BLaER1 treated with 17β-estradiol and CSF1 and Interleukin-3, amounts not matched to agents 10 nM and 100 nM (cell line): ENCODE results near the gene HMGN4.

ENCODE experiments used
- H3K27ac ChIP-seq, 11 experiments: shearing (Covaris generic); formaldehyde crosslinking; 2 replicates each; pipeline ENCODE4 v1.8.1; 2022
- H3K27me3 ChIP-seq, 11 experiments: shearing (Covaris generic); formaldehyde crosslinking; 2 replicates each; pipeline ENCODE4 v1.8.1; 2022
- H3K36me3 ChIP-seq, 11 experiments: shearing (Covaris generic); formaldehyde crosslinking; 2 replicates each; pipeline ENCODE4 v1.8.1; 2022
- H3K4me1 ChIP-seq, 10 experiments: shearing (Covaris generic); formaldehyde crosslinking; 2 replicates each; pipeline ENCODE4 v1.8.1; 2022
- H3K4me2 ChIP-seq, 11 experiments: shearing (Covaris generic); formaldehyde crosslinking; 2 replicates each; pipeline ENCODE4 v1.8.1; 2022
- H3K4me3 ChIP-seq, 10 experiments: shearing (Covaris generic); formaldehyde crosslinking; 2 replicates each; pipeline ENCODE4 v1.8.1; 2022
- H3K9ac ChIP-seq, 11 experiments: shearing (Covaris generic); formaldehyde crosslinking; 2 replicates each; pipeline ENCODE4 v1.8.1; 2022
- H3K9me3 ChIP-seq, 11 experiments: shearing (Covaris generic); formaldehyde crosslinking; replicated peaks in 1 of 11; 2 replicates each; pipeline ENCODE4 v1.8.1; 2022
- H4K20me1 ChIP-seq, 11 experiments: shearing (Covaris generic); formaldehyde crosslinking; 2 replicates each; pipeline ENCODE4 v1.8.1; 2022
- Cebpa-rat ChIP-seq, 11 experiments: shearing (Covaris generic); IDR thresholded peaks; 2 replicates each; pipeline ENCODE4 v1.8.1; 2022

The HMGN4 gene

GRCh38 chr6:26576407-26576843 is 38.3 kb downstream of the HMGN4 start:
- no peak for TF ChIP-seq Cebpa-rat (IDR thresholded peaks at IDR 0.05)
- Histone ChIP-seq H3K9me3 (peaks cover 19 to 24% (median 20%) of the 10 kb centered on the region in 11 experiments), H3K4me1 (peaks cover 5 to 36% (median 21%) of the 10 kb centered on the region in 10 experiments; a peak in 18 of 20 replicates), H4K20me1 (no peaks in the 10 kb centered on the region), H3K9ac (no peak overlapping the region), H3K27me3 (0 out of 22 replicates have a peak, but pooled peaks cover 0 to 4% (median 0%) of the 10 kb centered on the region in 11 experiments), H3K4me3 (no peak overlapping the region), H3K4me2 (peak overlapping the region in 4 of 11 experiments; percentile 75 to 91 (median 82); a peak in 9 of 22 replicates), H3K36me3 (no peaks in the 10 kb centered on the region), H3K27ac (peak overlapping the region in 2 of 11 experiments; percentile 56 to 63; a peak in 2 of 22 replicates)

GRCh38 chr6:26576929-26577719 is 39.0 kb downstream of the HMGN4 start:
- Histone ChIP-seq H3K4me1 (peaks cover 5 to 38% (median 18%) of the 10 kb centered on the region in 10 experiments; a peak in 18 of 20 replicates), H3K4me2 (peak overlapping the region; percentile 42 to 91 (median 63)), H3K27ac (peak overlapping the region in 5 of 11 experiments; percentile 28 to 63 (median 47); a peak in 9 of 22 replicates), H4K20me1 (no peaks in the 10 kb centered on the region), H3K4me3 (peak overlapping the region in 5 of 10 experiments; percentile 34 to 49 (median 38); a peak in 11 of 20 replicates), H3K36me3 (no peaks in the 10 kb centered on the region), H3K27me3 (0 out of 22 replicates have a peak, but pooled peaks cover 0 to 4% (median 0%) of the 10 kb centered on the region in 11 experiments), H3K9ac (peak overlapping the region in 3 of 11 experiments; percentile 32 to 49 (median 41); a peak in 4 of 22 replicates), H3K9me3 (peaks cover 19 to 24% (median 20%) of the 10 kb centered on the region in 11 experiments)
- no peak for TF ChIP-seq Cebpa-rat (IDR thresholded peaks at IDR 0.05)

- Histone ChIP-seq H3K4me2 (peak overlapping the region; percentile 42 to 91 (median 63)), H3K9ac (peak overlapping the region in 2 of 11 experiments; percentile 32 to 41; a peak in 2 of 22 replicates), H4K20me1 (no peaks in the 10 kb centered on the region)
These were observed 39.5 kb downstream of the HMGN4 start for GRCh38 chr6:26577720-26578072.

GRCh38 chr6:26578279-26578678 is 40.1 kb downstream of the HMGN4 start:
- no peak overlapping the region for H3K4me2 ChIP-seq
- H3K9ac ChIP-seq = no peak overlapping the region
- 0 out of 22 replicates have a peak, but pooled peaks cover 0 to 4% (median 0%) of the 10 kb centered on the region in 11 experiments for H3K27me3 ChIP-seq
- H3K4me1 ChIP-seq = peaks cover 5 to 32% (median 12%) of the 10 kb centered on the region in 10 experiments; a peak in 15 of 20 replicates
- H3K27ac ChIP-seq = no peak overlapping the region
- no peaks in the 10 kb centered on the region for H4K20me1 ChIP-seq
- no peak overlapping the region for H3K4me3 ChIP-seq
- H3K36me3 ChIP-seq = no peaks in the 10 kb centered on the region
- H3K9me3 ChIP-seq = peaks cover 19 to 24% (median 20%) of the 10 kb centered on the region in 11 experiments
- TF ChIP-seq Cebpa-rat (IDR thresholded peaks at IDR 0.05) = no peak

More at GRCh38 chr6:26577720-26578072, 39.5 kb downstream of the HMGN4 start:
- H3K4me1 ChIP-seq = peaks cover 5 to 38% (median 16%) of the 10 kb centered on the region in 10 experiments; a peak in 18 of 20 replicates
- peak overlapping the region in 4 of 10 experiments; percentile 38 to 49 (median 38); a peak in 8 of 20 replicates for H3K4me3 ChIP-seq
- peak overlapping the region in 4 of 11 experiments; percentile 28 to 63 (median 52); a peak in 7 of 22 replicates for H3K27ac ChIP-seq
- no peak for TF ChIP-seq Cebpa-rat (IDR thresholded peaks at IDR 0.05)
- peaks cover 19 to 24% (median 20%) of the 10 kb centered on the region in 11 experiments for H3K9me3 ChIP-seq
- no peaks in the 10 kb centered on the region for H3K36me3 ChIP-seq
- 0 out of 22 replicates have a peak, but pooled peaks cover 0 to 4% (median 0%) of the 10 kb centered on the region in 11 experiments for H3K27me3 ChIP-seq

- Histone ChIP-seq H3K27ac (no peak overlapping the region), H3K4me3 (no peak overlapping the region), H4K20me1 (no peaks in the 10 kb centered on the region), H3K9ac (no peak overlapping the region), H3K36me3 (no peaks in the 10 kb centered on the region), H3K4me2 (no peak overlapping the region), H3K4me1 (peaks cover 5 to 28% (median 10%) of the 10 kb centered on the region in 10 experiments; a peak in 15 of 20 replicates), H3K27me3 (0 out of 22 replicates have a peak, but pooled peaks cover 0 to 4% (median 0%) of the 10 kb centered on the region in 11 experiments), H3K9me3 (peaks cover 19 to 24% (median 20%) of the 10 kb centered on the region in 11 experiments)
- no peak for TF ChIP-seq Cebpa-rat (IDR thresholded peaks at IDR 0.05)
These were observed 40.6 kb downstream of the HMGN4 start for GRCh38 chr6:26578741-26579140.

GRCh38 chr6:26581164-26581915 is 43.2 kb downstream of the HMGN4 start:
- 0 out of 22 replicates have a peak, but pooled peaks cover 0 to 4% (median 0%) of the 10 kb centered on the region in 11 experiments for H3K27me3 ChIP-seq
- peaks cover 5 to 20% (median 10%) of the 10 kb centered on the region in 10 experiments; a peak in 15 of 20 replicates for H3K4me1 ChIP-seq
- no peak overlapping the region for H3K4me2 ChIP-seq
- no peak overlapping the region for H3K27ac ChIP-seq
- no peaks in the 10 kb centered on the region for H4K20me1 ChIP-seq
- peaks cover 19 to 24% (median 20%) of the 10 kb centered on the region in 11 experiments for H3K9me3 ChIP-seq
- TF ChIP-seq Cebpa-rat (IDR thresholded peaks at IDR 0.05) = no peak
- no peak overlapping the region for H3K9ac ChIP-seq
- H3K4me3 ChIP-seq = no peak overlapping the region
- no peaks in the 10 kb centered on the region for H3K36me3 ChIP-seq

- peaks cover 0 to 8% (median 5%) of the 10 kb centered on the region in 11 experiments; a peak in 11 of 22 replicates for H3K27me3 ChIP-seq
- H3K36me3 ChIP-seq = no peaks in the 10 kb centered on the region
- no peak overlapping the region for H3K27ac ChIP-seq
- H3K9ac ChIP-seq = no peak overlapping the region
- peaks cover 0 to 22% (median 2%) of the 10 kb centered on the region in 10 experiments; a peak in 9 of 20 replicates for H3K4me1 ChIP-seq
- no peak overlapping the region for H3K4me3 ChIP-seq
- no peaks in the 10 kb centered on the region for H4K20me1 ChIP-seq
- no peak overlapping the region for H3K4me2 ChIP-seq
- H3K9me3 ChIP-seq = no peaks in the 10 kb centered on the region
- TF ChIP-seq Cebpa-rat (IDR thresholded peaks at IDR 0.05) = no peak
These were observed 50.8 kb downstream of the HMGN4 start for GRCh38 chr6:26588965-26589364.

GRCh38 chr6:26592649-26593048 is 54.5 kb downstream of the HMGN4 start:
- TF ChIP-seq Cebpa-rat (IDR thresholded peaks at IDR 0.05) = no peak
- Histone ChIP-seq H3K4me3 (no peak overlapping the region), H3K27ac (no peak overlapping the region), H3K4me2 (no peak overlapping the region), H3K36me3 (peaks cover 0 to under 1% (median 0%) of the 10 kb centered on the region in 11 experiments; a peak in 1 of 22 replicates), H3K4me1 (peaks cover 6 to 36% (median 13%) of the 10 kb centered on the region in 10 experiments), H3K9ac (no peak overlapping the region), H4K20me1 (peaks cover 0 to 7% (median 1%) of the 10 kb centered on the region in 11 experiments; a peak in 9 of 22 replicates), H3K9me3 (no peaks in the 10 kb centered on the region), H3K27me3 (peaks cover 0 to 17% (median 12%) of the 10 kb centered on the region in 11 experiments; a peak in 12 of 22 replicates)
